SK-N-SH treated with all-trans-retinoic acid at 6 μM for 48 hours (cell line): ENCODE data around the gene ZNF274.

Experiments
- ATAC-seq: fragments of 200-7000 bp; cut with Tn5 transposase; 3 replicates; pipeline ENCODE4 v1.9.1; 2020; ENCODE audit warnings: mild to moderate bottlenecking, moderate library complexity
- BACH2 ChIP-seq: fragments of 250-450 bp; sonication (Bioruptor Pico); IDR thresholded peaks from 2 replicates; pipeline ENCODE4 v1.9.0; 2021; ENCODE audit warnings: mild to moderate bottlenecking, borderline replicate concordance
- CREB5 ChIP-seq: fragments of 250-450 bp; sonication (Bioruptor Pico); IDR thresholded peaks from 2 replicates; pipeline ENCODE4 v1.5.1; 2020; ENCODE audit warnings: low read depth, mild to moderate bottlenecking, moderate library complexity
- CSDC2 ChIP-seq: fragments of 250-450 bp; sonication (Bioruptor Pico); IDR thresholded peaks from 2 replicates; pipeline ENCODE4 v1.5.0; 2020; ENCODE audit warnings: mild to moderate bottlenecking, moderate library complexity
- GLIS3 ChIP-seq: fragments of 250-450 bp; sonication (Bioruptor Pico); IDR thresholded peaks from 2 replicates; pipeline ENCODE4 v1.5.0; 2020; ENCODE audit warnings: mild to moderate bottlenecking, moderate library complexity
- ISL1 ChIP-seq: fragments of 250-450 bp; sonication (Bioruptor Pico); IDR thresholded peaks from 2 replicates; pipeline ENCODE4 v2.1.2; 2022; ENCODE audit warnings: mild to moderate bottlenecking, moderate library complexity
- OSR1 ChIP-seq: fragments of 250-450 bp; sonication (Bioruptor Pico); IDR thresholded peaks from 2 replicates; pipeline ENCODE4 v1.8.0; 2022; ENCODE audit warnings: moderate library complexity, mild to moderate bottlenecking, inconsistent platforms
- POU6F1 ChIP-seq: fragments of 250-450 bp; sonication (Bioruptor Pico); IDR thresholded peaks from 2 replicates; pipeline ENCODE4 v1.8.0; 2021; ENCODE audit warnings: low read depth, mild to moderate bottlenecking, moderate library complexity, borderline replicate concordance
- PPARA ChIP-seq: fragments of 250-450 bp; sonication (Bioruptor Pico); IDR thresholded peaks from 2 replicates; pipeline ENCODE4 v1.5.0; 2020; ENCODE audit warnings: mild to moderate bottlenecking, borderline replicate concordance
- RARB ChIP-seq: fragments of 250-450 bp; sonication (Bioruptor Pico); IDR thresholded peaks from 2 replicates; pipeline ENCODE4 v1.8.0; 2021; ENCODE audit warnings: mild to moderate bottlenecking, moderate library complexity
- SNAI2 ChIP-seq: fragments of 250-450 bp; sonication (Bioruptor Pico); IDR thresholded peaks from 2 replicates; pipeline ENCODE4 v1.5.0; 2020; ENCODE audit warnings: mild to moderate bottlenecking, moderate library complexity
- TCF4 ChIP-seq: fragments of 250-450 bp; sonication (Bioruptor Pico); IDR thresholded peaks from 2 replicates; pipeline ENCODE4 v1.8.0; 2021; ENCODE audit warnings: mild to moderate bottlenecking, moderate library complexity, borderline replicate concordance
- TOX ChIP-seq: fragments of 250-450 bp; sonication (Bioruptor Pico); IDR thresholded peaks from 2 replicates; pipeline ENCODE4 v1.8.0; 2021; ENCODE audit warnings: mild to moderate bottlenecking, moderate library complexity, borderline replicate concordance
- ZC3H10 ChIP-seq: fragments of 250-450 bp; sonication (Bioruptor Pico); IDR thresholded peaks from 2 replicates; pipeline ENCODE4 v1.5.1; 2021; ENCODE audit warnings: mild to moderate bottlenecking, moderate library complexity
- ZFP30 ChIP-seq: fragments of 450-650 bp; formaldehyde crosslinking; IDR thresholded peaks from 2 replicates; pipeline ENCODE4 v1.5.0; 2022; ENCODE audit warnings: mild to moderate bottlenecking, moderate library complexity
- ZNF565 ChIP-seq: fragments of 450-650 bp; formaldehyde crosslinking; conservative IDR thresholded peaks from 2 replicates; pipeline ENCODE4 v1.5.0; 2020; ENCODE audit warnings: low read depth, mild to moderate bottlenecking, moderate library complexity
- ZNF70 ChIP-seq: fragments of 450-650 bp; formaldehyde crosslinking; IDR thresholded peaks from 2 replicates; pipeline ENCODE4 v1.5.0; 2020; ENCODE audit warnings: mild to moderate bottlenecking, moderate library complexity
- TF ChIP-seq, protein P1 (sequence below): fragments of 250-450 bp; sonication (Bioruptor Pico); IDR thresholded peaks from 2 replicates; pipeline ENCODE4 v1.5.1; 2021; ENCODE audit warnings: mild to moderate bottlenecking, moderate library complexity
- TF ChIP-seq, protein P2 (sequence below): fragments of 250-450 bp; sonication (Bioruptor Pico); IDR thresholded peaks from 2 replicates; pipeline ENCODE4 v1.5.0; 2020; ENCODE audit warnings: mild to moderate bottlenecking, moderate library complexity

ZNF274 gene

GRCh38 chr19:58170860-58171259 is 12.0 kb upstream of the ZNF274 start:
- ATAC-seq = no peak
- TF ChIP-seq, protein P1, sequence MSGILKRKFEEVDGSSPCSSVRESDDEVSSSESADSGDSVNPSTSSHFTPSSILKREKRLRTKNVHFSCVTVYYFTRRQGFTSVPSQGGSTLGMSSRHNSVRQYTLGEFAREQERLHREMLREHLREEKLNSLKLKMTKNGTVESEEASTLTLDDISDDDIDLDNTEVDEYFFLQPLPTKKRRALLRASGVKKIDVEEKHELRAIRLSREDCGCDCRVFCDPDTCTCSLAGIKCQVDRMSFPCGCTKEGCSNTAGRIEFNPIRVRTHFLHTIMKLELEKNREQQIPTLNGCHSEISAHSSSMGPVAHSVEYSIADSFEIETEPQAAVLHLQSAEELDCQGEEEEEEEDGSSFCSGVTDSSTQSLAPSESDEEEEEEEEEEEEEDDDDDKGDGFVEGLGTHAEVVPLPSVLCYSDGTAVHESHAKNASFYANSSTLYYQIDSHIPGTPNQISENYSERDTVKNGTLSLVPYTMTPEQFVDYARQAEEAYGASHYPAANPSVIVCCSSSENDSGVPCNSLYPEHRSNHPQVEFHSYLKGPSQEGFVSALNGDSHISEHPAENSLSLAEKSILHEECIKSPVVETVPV (CRISPR knock-in tag) = no peak
- TF ChIP-seq TOX (CRISPR knock-in tag) = no peak
- TF ChIP-seq, protein P2, sequence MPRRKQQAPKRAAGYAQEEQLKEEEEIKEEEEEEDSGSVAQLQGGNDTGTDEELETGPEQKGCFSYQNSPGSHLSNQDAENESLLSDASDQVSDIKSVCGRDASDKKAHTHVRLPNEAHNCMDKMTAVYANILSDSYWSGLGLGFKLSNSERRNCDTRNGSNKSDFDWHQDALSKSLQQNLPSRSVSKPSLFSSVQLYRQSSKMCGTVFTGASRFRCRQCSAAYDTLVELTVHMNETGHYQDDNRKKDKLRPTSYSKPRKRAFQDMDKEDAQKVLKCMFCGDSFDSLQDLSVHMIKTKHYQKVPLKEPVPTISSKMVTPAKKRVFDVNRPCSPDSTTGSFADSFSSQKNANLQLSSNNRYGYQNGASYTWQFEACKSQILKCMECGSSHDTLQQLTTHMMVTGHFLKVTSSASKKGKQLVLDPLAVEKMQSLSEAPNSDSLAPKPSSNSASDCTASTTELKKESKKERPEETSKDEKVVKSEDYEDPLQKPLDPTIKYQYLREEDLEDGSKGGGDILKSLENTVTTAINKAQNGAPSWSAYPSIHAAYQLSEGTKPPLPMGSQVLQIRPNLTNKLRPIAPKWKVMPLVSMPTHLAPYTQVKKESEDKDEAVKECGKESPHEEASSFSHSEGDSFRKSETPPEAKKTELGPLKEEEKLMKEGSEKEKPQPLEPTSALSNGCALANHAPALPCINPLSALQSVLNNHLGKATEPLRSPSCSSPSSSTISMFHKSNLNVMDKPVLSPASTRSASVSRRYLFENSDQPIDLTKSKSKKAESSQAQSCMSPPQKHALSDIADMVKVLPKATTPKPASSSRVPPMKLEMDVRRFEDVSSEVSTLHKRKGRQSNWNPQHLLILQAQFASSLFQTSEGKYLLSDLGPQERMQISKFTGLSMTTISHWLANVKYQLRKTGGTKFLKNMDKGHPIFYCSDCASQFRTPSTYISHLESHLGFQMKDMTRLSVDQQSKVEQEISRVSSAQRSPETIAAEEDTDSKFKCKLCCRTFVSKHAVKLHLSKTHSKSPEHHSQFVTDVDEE (CRISPR knock-in tag) = no peak

GRCh38 chr19:58181902-58182576 is 822 bp upstream of the ZNF274 start:
- TF ChIP-seq CSDC2 (CRISPR knock-in tag) = no peak
- TF ChIP-seq, protein P2 (CRISPR knock-in tag) = no peak
- ATAC-seq = no peak

DNA sequence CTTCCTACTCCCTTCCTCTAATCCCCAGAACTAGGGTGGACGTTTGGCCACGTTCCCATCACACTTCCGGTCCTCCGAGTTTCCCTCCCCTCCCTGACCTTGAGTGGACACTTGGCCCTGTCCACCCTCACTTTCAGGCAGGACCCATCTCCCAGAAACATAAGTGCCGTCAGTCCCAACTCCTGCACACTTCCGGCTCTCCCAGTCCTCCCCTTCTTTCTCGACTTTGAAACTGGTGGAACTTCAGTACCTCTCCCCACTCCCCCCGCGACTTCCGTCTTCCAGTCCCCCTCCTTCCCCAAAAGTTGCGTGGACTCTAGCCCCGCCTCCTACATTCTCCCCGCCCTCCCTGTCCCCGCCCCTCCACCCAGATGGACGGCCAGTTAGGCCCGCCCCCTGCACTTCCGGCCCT is 278 bp upstream of the ZNF274 start:
- no peak for TF ChIP-seq TCF4 (CRISPR knock-in tag)
- TF ChIP-seq SNAI2 (CRISPR knock-in tag) = no peak
- TF ChIP-seq OSR1 (CRISPR knock-in tag) = no peak
- no peak for TF ChIP-seq GLIS3 (CRISPR knock-in tag)
- TF ChIP-seq ZFP30 (CRISPR knock-in tag) = no peak
- no peak for TF ChIP-seq POU6F1 (CRISPR knock-in tag)
- no peak for TF ChIP-seq RARB (CRISPR knock-in tag)
- TF ChIP-seq PPARA (CRISPR knock-in tag) = no peak
- TF ChIP-seq CREB5 (CRISPR knock-in tag) = no peak
- TF ChIP-seq ZNF70 = no peak
- TF ChIP-seq BACH2 = no peak
- TF ChIP-seq ZNF565 (CRISPR knock-in tag) = no peak
- no peak for TF ChIP-seq ISL1 (CRISPR knock-in tag)
- no peak for TF ChIP-seq ZC3H10 (CRISPR knock-in tag)
- no peak for TF ChIP-seq CSDC2 (CRISPR knock-in tag)
- TF ChIP-seq, protein P2 (CRISPR knock-in tag) = no peak
- no peak for ATAC-seq
